ENCODE measurements around the gene SGCA.

Gene SGCA

GRCh38 chr17:50128441-50129352, 37.1 kb upstream of the SGCA start:
- Histone ChIP-seq H3K36me3 (ENCODE audit: insufficient read depth, low read length) (no peaks in the 10 kb centered on the region; the same call in 1 of the 2 replicates), H3K4me2 (ENCODE audit: low read length) (no peak overlapping the region), H3K9me2 (ENCODE audit: low read depth, low read length) (no peaks in the 10 kb centered on the region), H3K4me3 (ENCODE audit: low read depth, low read length, poor library complexity, severe bottlenecking) (no peak overlapping the region), H3K27ac (ENCODE audit: low read depth, low read length, poor library complexity, severe bottlenecking) (no peak overlapping the region), H3F3A (ENCODE audit: insufficient read depth, low read length) (no peaks in the 10 kb centered on the region), H2AFZ (ENCODE audit: low read length) (no peak overlapping the region), H3K79me2 (ENCODE audit: insufficient read depth, low read length) (no peaks in the 10 kb centered on the region), H3K27me3 (ENCODE audit: insufficient read depth, low read length) (peaks cover 8% of the 10 kb centered on the region; the same call in 1 of the 2 replicates), H3K9ac (ENCODE audit: low read length) (no peak overlapping the region), H3K9me3 (ENCODE audit: low read length) (no peaks in the 10 kb centered on the region), H3K4me1 (ENCODE audit: insufficient read depth, low read length, severe bottlenecking) (peaks cover 3% of the 10 kb centered on the region), H4K20me1 (ENCODE audit: insufficient read depth, low read length) (no peaks in the 10 kb centered on the region)
- no peak for TF ChIP-seq CTCF (IDR thresholded peaks at IDR 0.05; ENCODE audit: low read length)
- no peak for TF ChIP-seq EZH2 (IDR thresholded peaks at IDR 0.05; ENCODE audit: borderline replicate concordance, low read length)

- Histone ChIP-seq H3F3A (ENCODE audit: insufficient read depth, low read length) (no peaks in the 10 kb centered on the region), H3K36me3 (ENCODE audit: insufficient read depth, low read length) (peaks cover 5% of the 10 kb centered on the region), H3K9ac (ENCODE audit: low read length) (no peak overlapping the region), H3K4me1 (ENCODE audit: insufficient read depth, low read length, severe bottlenecking) (peaks cover 3% of the 10 kb centered on the region), H3K4me3 (ENCODE audit: low read depth, low read length, poor library complexity, severe bottlenecking) (no peak overlapping the region), H3K4me2 (ENCODE audit: low read length) (0 out of 2 replicates have a peak overlapping the region, but pooled peaks have one; percentile 9), H3K9me3 (ENCODE audit: low read length) (no peaks in the 10 kb centered on the region), H3K79me2 (ENCODE audit: insufficient read depth, low read length) (no peaks in the 10 kb centered on the region), H3K27ac (ENCODE audit: low read depth, low read length, poor library complexity, severe bottlenecking) (no peak overlapping the region), H2AFZ (ENCODE audit: low read length) (no peak overlapping the region), H3K9me2 (ENCODE audit: low read depth, low read length) (no peaks in the 10 kb centered on the region), H3K27me3 (ENCODE audit: insufficient read depth, low read length) (peaks cover 5% of the 10 kb centered on the region; the same call in 1 of the 2 replicates), H4K20me1 (ENCODE audit: insufficient read depth, low read length) (no peaks in the 10 kb centered on the region)
- TF ChIP-seq CTCF (IDR thresholded peaks at IDR 0.05; ENCODE audit: low read length) (no peak), EZH2 (IDR thresholded peaks at IDR 0.05; ENCODE audit: borderline replicate concordance, low read length) (no peak)
These were observed 36.5 kb upstream of the SGCA start for GRCh38 chr17:50129353-50129727.

GRCh38 chr17:50129728-50130558, 35.9 kb upstream of the SGCA start, which contains the start of gene SAMD14:
SAMD14 (minus strand) TSS chr17:50130160; CDS start chr17:50124959, 5,201 bp downstream.
- TF ChIP-seq CTCF (IDR thresholded peaks at IDR 0.05; ENCODE audit: low read length) (no peak), EZH2 (IDR thresholded peaks at IDR 0.05; ENCODE audit: borderline replicate concordance, low read length) (no peak)
- H3K79me2 ChIP-seq (ENCODE audit: insufficient read depth, low read length): no peaks in the 10 kb centered on the region
- no peaks in the 10 kb centered on the region for H4K20me1 ChIP-seq (ENCODE audit: insufficient read depth, low read length)
- H3K4me1 ChIP-seq (ENCODE audit: insufficient read depth, low read length, severe bottlenecking): peaks cover 3% of the 10 kb centered on the region
- no peak within 1 kb of the TSS for H3K9ac ChIP-seq (ENCODE audit: low read length)
- no peak within 1 kb of the TSS for H2AFZ ChIP-seq (ENCODE audit: low read length)
- H3K4me2 ChIP-seq (ENCODE audit: low read length): peak within 1 kb of the TSS; percentile 54
- peaks cover 11% of the 10 kb centered on the region for H3K36me3 ChIP-seq (ENCODE audit: insufficient read depth, low read length)
- no peaks in the 10 kb centered on the region for H3F3A ChIP-seq (ENCODE audit: insufficient read depth, low read length)
- H3K9me2 ChIP-seq (ENCODE audit: low read depth, low read length): no peaks in the 10 kb centered on the region
- peaks cover 5% of the 10 kb centered on the region; the same call in 1 of the 2 replicates for H3K27me3 ChIP-seq (ENCODE audit: insufficient read depth, low read length)
- H3K4me3 ChIP-seq (ENCODE audit: low read depth, low read length, poor library complexity, severe bottlenecking): peak within 1 kb of the TSS; percentile 40
- H3K9me3 ChIP-seq (ENCODE audit: low read length): no peaks in the 10 kb centered on the region
- H3K27ac ChIP-seq (ENCODE audit: low read depth, low read length, poor library complexity, severe bottlenecking): no peak within 1 kb of the TSS
